LNCaP clone FGC (cell line): ENCODE results near the gene OOSP4B.
"Not testable (repeated sequence)": the region's sequence is repeated elsewhere in the genome, so short reads cannot be mapped to it uniquely, and the experiment has no call there.

Experiments
- DNase-seq: peaks from one replicate; pipeline ENCODE4 v3.0.0-alpha.2; 2011; ENCODE audit warnings: low read depth
- H3K4me3 ChIP-seq: 2 replicates; pipeline ENCODE4 v1.5.1; 2011; ENCODE audit warnings: mild to moderate bottlenecking, low read depth, low read length, control low read depth
- CTCF ChIP-seq: IDR thresholded peaks from 2 replicates; pipeline ENCODE4 v1.5.1; 2012; ENCODE audit warnings: mild to moderate bottlenecking; ENCODE audit not compliant: control insufficient read depth, insufficient read depth; ENCODE audit errors: extremely low read depth

Gene OOSP4B

GRCh38 chr11:60016881-60017280, at the start of gene OOSP4B:
TSS of gene OOSP4B (plus strand) at chr11:60017181.
- no peak for DNase-seq
- H3K4me3 ChIP-seq: no peak within 1 kb of the TSS
- TF ChIP-seq CTCF: no peak

- no peak for DNase-seq
- no peak for TF ChIP-seq CTCF
- H3K4me3 ChIP-seq: no peak overlapping the region
These were observed 49.1 kb upstream of the OOSP4B start for GRCh38 chr11:59967677-59968394.

DNA sequence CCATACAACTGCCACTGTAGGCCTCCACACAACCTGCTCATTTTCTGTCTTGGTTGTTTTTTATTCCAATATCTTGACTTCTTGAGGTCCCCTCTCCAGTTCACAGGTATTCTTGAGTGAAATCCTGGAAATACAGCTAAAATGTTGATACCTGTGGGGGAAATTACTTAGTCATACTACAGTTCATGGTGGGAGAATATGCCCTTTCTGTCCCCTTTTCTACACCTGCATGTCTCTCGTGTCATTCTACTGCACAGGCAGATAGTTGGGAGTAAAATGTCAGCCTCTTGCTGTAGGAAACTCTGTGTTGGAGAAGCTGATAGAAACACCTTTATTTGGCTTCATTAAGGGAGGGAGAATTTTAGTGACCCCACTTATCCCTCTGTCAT, 48.6 kb upstream of the OOSP4B start:
- DNase-seq: no peak
- TF ChIP-seq CTCF: no peak
- no peak overlapping the region for H3K4me3 ChIP-seq

DNA sequence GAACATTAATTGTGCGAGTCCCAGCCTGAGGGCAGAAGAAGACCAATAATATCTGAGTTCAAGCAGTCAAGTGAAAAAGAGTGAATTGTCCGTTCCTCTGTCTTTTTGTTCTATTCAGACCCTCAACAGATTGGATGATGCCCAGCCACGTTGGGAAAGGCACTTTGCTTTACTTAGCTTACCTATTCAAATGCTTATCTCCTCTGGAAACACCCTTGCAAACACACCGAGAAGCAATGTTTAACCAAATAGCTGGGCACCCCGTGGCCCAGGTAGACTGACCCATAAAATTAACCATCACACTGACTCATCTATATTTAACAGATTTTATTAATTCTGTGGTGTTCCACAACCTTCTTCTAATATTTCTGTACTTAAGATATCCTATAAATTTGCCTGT, 43.9 kb upstream of the OOSP4B start:
- no peak overlapping the region for H3K4me3 ChIP-seq
- DNase-seq: no peak
- no peak for TF ChIP-seq CTCF

GRCh38 chr11:59981106-59981770, 35.7 kb upstream of the OOSP4B start:
- no peak for DNase-seq
- no peak for TF ChIP-seq CTCF
- no peak overlapping the region for H3K4me3 ChIP-seq

DNA sequence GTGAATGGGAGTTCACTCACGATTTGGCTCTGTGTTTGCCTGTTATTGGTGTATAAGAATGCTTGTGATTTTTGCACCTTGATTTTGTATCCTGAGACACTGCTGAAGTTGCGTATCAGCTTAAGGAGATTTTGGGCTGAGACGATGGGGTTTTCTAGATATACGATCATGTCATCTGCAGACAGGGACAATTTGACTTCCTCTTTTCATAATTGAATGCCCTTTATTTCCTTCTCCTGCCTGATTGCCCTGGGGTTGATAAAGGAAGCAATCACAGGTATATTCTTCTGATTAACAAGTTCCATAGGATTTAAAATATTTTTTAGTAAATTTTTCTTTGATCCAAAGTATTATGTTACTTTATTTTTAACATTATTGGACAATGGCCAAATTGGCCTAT, 34.9 kb upstream of the OOSP4B start:
- not testable (repeated sequence) for H3K4me3 ChIP-seq, DNase-seq

GRCh38 chr11:59983212-59983611, 33.8 kb upstream of the OOSP4B start:
- DNase-seq: no peak
- H3K4me3 ChIP-seq: no peak overlapping the region
- TF ChIP-seq CTCF: no peak
